Suprapubic skin (tissue), 4 donors: ENCODE results near the gene MYBL2. TPM values are rescaled to one million over a fixed set of nuclear protein-coding genes. Genes with fewer than 3 reads are reported as not detected.

Experiments
- DNase-seq, 2 donors: peaks; one replicate each; pipeline ENCODE4 v3.0.0-alpha.2; 2019; ENCODE audit warnings: low spot score in 2 of 2
- H3K27ac ChIP-seq: fragments of 200-600 bp; sonication (generic); one replicate; pipeline ENCODE4 v1.5.1; 2019
- H3K27me3 ChIP-seq: fragments of 200-600 bp; sonication (generic); one replicate; pipeline ENCODE4 v1.5.1; 2019
- H3K36me3 ChIP-seq: fragments of 200-600 bp; sonication (generic); one replicate; pipeline ENCODE4 v1.5.1; 2019
- H3K4me1 ChIP-seq: fragments of 200-600 bp; sonication (generic); one replicate; pipeline ENCODE4 v1.5.1; 2019
- H3K4me3 ChIP-seq: fragments of 200-600 bp; sonication (generic); one replicate; pipeline ENCODE4 v1.5.1; 2019; ENCODE audit warnings: mild to moderate bottlenecking
- H3K9me3 ChIP-seq: fragments of 200-600 bp; sonication (generic); one replicate; pipeline ENCODE4 v1.5.1; 2019
- CTCF ChIP-seq, 2 donors: fragments of 200-600 bp in 1 of 2; fragments of 450-650 bp in 1 of 2; sonication (generic) in 1 of 2; IDR thresholded peaks; one replicate each; pipeline ENCODE4 v1.5.1; 2016 to 2019; ENCODE audit warnings: antibody characterized with exemption in 2 of 2, mild to moderate bottlenecking in 1 of 2, moderate library complexity in 1 of 2
- EP300 ChIP-seq: sonication (generic); formaldehyde crosslinking; IDR thresholded peaks from one replicate; pipeline ENCODE4 v1.6.1; 2017; ENCODE audit warnings: antibody characterized with exemption
- POLR2A ChIP-seq, 2 donors: fragments of 450-650 bp; IDR thresholded peaks; one replicate each; pipeline ENCODE4 v1.6.1; 2017; ENCODE audit warnings: antibody characterized with exemption in 2 of 2, mild to moderate bottlenecking in 2 of 2, moderate library complexity in 2 of 2
- POLR2AphosphoS5 ChIP-seq, 3 donors: sonication (generic); formaldehyde crosslinking; IDR thresholded peaks; one replicate each; pipeline ENCODE4 v1.6.1; 2017; ENCODE audit warnings: antibody characterized with exemption in 3 of 3
- WGBS: methylation state at CpG from one replicate; pipeline ENCODE4 v1.1.5; 2018; 5-methylcytosine and 5-hydroxymethylcytosine counted together
- total RNA-seq, 4 donors: library from RNA; depleted of rRNA; stranded (reverse); fragments of >200 nt; gene quantifications; one replicate each; pipeline ENCODE4 v1.1.0, GENCODE V29; 2016

Gene MYBL2
- total RNA-seq, 4 donors from 2014 or later, result 0.97 to 1.7 (median 1.2) TPM

GRCh38 chr20:43728686-43729255 lies 61.9 kb downstream of the MYBL2 start:
- Histone ChIP-seq H3K27ac (no peak overlapping the region), H3K27me3 (peaks cover 8% of the 10 kb centered on the region), H3K4me3 (no peak overlapping the region), H3K4me1 (no peaks in the 10 kb centered on the region), H3K9me3 (no peaks in the 10 kb centered on the region), H3K36me3 (no peaks in the 10 kb centered on the region)
- no peak for TF ChIP-seq POLR2AphosphoS5 (IDR thresholded peaks at IDR 0.05)
- no peak for TF ChIP-seq CTCF (IDR thresholded peaks at IDR 0.05)
- no peak for TF ChIP-seq EP300
- no peak for TF ChIP-seq POLR2A (IDR thresholded peaks at IDR 0.05)
- 74% methylated on average over 7 of the region's 7 CpGs for WGBS
- no peak for DNase-seq

- TF ChIP-seq EP300, result no peak
- TF ChIP-seq POLR2A (IDR thresholded peaks at IDR 0.05), result no peak
- TF ChIP-seq CTCF (IDR thresholded peaks at IDR 0.05), result no peak
- TF ChIP-seq POLR2AphosphoS5 (IDR thresholded peaks at IDR 0.05), result no peak
- 74% methylated on average over 7 of the region's 7 CpGs for WGBS
- no peak overlapping the region for H3K4me3 ChIP-seq
- H3K27me3 ChIP-seq, result peaks cover 11% of the 10 kb centered on the region
- H3K27ac ChIP-seq, result no peak overlapping the region
- no peaks in the 10 kb centered on the region for H3K36me3 ChIP-seq
- no peak for DNase-seq
- no peaks in the 10 kb centered on the region for H3K4me1 ChIP-seq
- H3K9me3 ChIP-seq, result no peaks in the 10 kb centered on the region
Measured at GRCh38 chr20:43731469-43731868, 64.6 kb downstream of the MYBL2 start.

DNA sequence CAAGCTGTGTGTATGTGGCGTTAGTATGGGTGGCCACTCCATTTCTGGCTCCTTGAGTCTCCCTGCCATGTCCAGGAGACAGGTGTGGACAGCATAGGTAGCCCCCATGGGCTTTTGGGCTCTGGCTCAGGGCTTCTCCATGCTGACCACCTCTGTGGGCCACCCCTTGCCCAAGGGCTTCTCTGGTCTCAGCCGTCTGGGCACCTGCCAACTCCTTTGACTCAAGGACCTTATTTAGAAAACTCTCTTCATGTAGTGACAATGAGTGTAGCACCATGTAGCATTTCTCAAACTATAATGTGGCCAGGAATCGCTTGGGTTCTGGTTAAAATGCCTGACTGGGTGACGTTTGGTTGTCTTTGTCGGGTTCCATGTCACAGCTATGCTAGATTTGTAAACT lies 65.0 kb downstream of the MYBL2 start:
- 83% methylated on average over 5 of the region's 5 CpGs for WGBS

GRCh38 chr20:43736588-43737158 lies 69.8 kb downstream of the MYBL2 start:
- TF ChIP-seq CTCF (IDR thresholded peaks at IDR 0.05) (no peak), POLR2A (IDR thresholded peaks at IDR 0.05) (no peak), POLR2AphosphoS5 (IDR thresholded peaks at IDR 0.05) (no peak), EP300 (no peak)
- Histone ChIP-seq H3K27ac (no peak overlapping the region), H3K36me3 (no peaks in the 10 kb centered on the region), H3K4me3 (no peak overlapping the region), H3K9me3 (no peaks in the 10 kb centered on the region), H3K27me3 (peaks cover 3% of the 10 kb centered on the region), H3K4me1 (no peaks in the 10 kb centered on the region)
- no peak for DNase-seq
- 31% methylated on average over 2 of the region's 2 CpGs for WGBS

More for the DNA sequence above, 65.0 kb downstream of the MYBL2 start:
- no peak overlapping the region for H3K4me3 ChIP-seq
- no peak overlapping the region for H3K27ac ChIP-seq
- no peaks in the 10 kb centered on the region for H3K4me1 ChIP-seq
- H3K27me3 ChIP-seq, result peaks cover 11% of the 10 kb centered on the region
- no peaks in the 10 kb centered on the region for H3K9me3 ChIP-seq
- H3K36me3 ChIP-seq, result no peaks in the 10 kb centered on the region
- TF ChIP-seq POLR2AphosphoS5 (IDR thresholded peaks at IDR 0.05), result no peak
- no peak for TF ChIP-seq POLR2A (IDR thresholded peaks at IDR 0.05)
- TF ChIP-seq CTCF (IDR thresholded peaks at IDR 0.05), result no peak
- TF ChIP-seq EP300, result no peak
- DNase-seq, result no peak

DNA sequence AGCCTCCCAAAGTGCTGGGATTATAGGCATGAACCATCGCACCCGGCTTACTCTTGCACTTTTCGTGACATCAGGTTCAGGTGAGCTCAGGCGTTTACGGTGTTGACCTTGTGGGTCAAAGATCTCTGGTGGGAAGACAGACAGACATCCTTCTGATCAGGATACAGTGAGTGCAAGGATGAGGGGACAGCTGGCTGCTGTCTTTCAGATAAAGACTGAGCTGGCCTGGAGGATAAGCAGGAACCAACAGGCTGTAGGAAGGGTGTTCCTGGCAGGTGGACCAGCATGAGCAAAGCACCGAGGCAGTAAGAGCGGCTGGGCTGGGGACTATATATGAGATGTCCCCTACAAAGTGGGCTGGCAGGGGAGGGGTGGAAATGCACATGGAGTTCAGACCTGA lies 71.0 kb downstream of the MYBL2 start:
- peaks cover 3% of the 10 kb centered on the region for H3K27me3 ChIP-seq
- no peak for DNase-seq
- H3K36me3 ChIP-seq, result no peaks in the 10 kb centered on the region
- no peaks in the 10 kb centered on the region for H3K4me1 ChIP-seq
- H3K27ac ChIP-seq, result no peak overlapping the region
- no peak overlapping the region for H3K4me3 ChIP-seq
- no peak for TF ChIP-seq EP300
- no peak for TF ChIP-seq CTCF (IDR thresholded peaks at IDR 0.05)
- no peak for TF ChIP-seq POLR2AphosphoS5 (IDR thresholded peaks at IDR 0.05)
- no peak for TF ChIP-seq POLR2A (IDR thresholded peaks at IDR 0.05)
- H3K9me3 ChIP-seq, result no peaks in the 10 kb centered on the region
- WGBS, result 92% methylated on average over 7 of the region's 7 CpGs
